Prostate gland (tissue), 2 donors: ENCODE data around the gene ZGPAT. TPM values are rescaled to one million over a fixed set of nuclear protein-coding genes. Genes with fewer than 3 reads are reported as not detected.

Experiments
- DNase-seq: peaks from one replicate; pipeline ENCODE4 v3.0.0-alpha.2; 2019; ENCODE audit warnings: low spot score
- H3K27ac ChIP-seq, 2 donors: fragments of 200-600 bp; sonication (generic); 2 replicates each; pipeline ENCODE4 v1.5.1; 2017 to 2019
- H3K27me3 ChIP-seq: fragments of 200-600 bp; sonication (generic); replicated peaks from 2 replicates; pipeline ENCODE4 v1.5.1; 2019; ENCODE audit not compliant: insufficient read depth
- H3K36me3 ChIP-seq, 2 donors: fragments of 200-600 bp; sonication (generic); 1 replicate in 1 of 2; 2 replicates in 1 of 2; pipeline versions ENCODE4 v1.5.1 to v1.8.1; 2017 to 2019
- H3K4me1 ChIP-seq: fragments of 200-600 bp; sonication (generic); replicated peaks from 2 replicates; pipeline ENCODE4 v1.5.1; 2019
- H3K4me3 ChIP-seq, 2 donors: fragments of 200-600 bp; sonication (generic); 2 replicates each; pipeline ENCODE4 v1.5.1; 2017 to 2019
- H3K9me3 ChIP-seq: fragments of 200-600 bp; sonication (generic); 2 replicates; pipeline ENCODE4 v1.5.1; 2017
- CTCF ChIP-seq, 4 experiments: fragments of 200-600 bp in 2 of 4; fragments of 450-650 bp in 2 of 4; sonication (generic) in 2 of 4; IDR thresholded peaks; 1 replicate in 3 of 4; 2 replicates in 1 of 4; pipeline ENCODE4 v1.5.1; 2016 to 2019; ENCODE audit warnings: antibody characterized with exemption in 4 of 4, mild to moderate bottlenecking in 2 of 4, moderate library complexity in 2 of 4
- POLR2A ChIP-seq: fragments of 450-650 bp; IDR thresholded peaks from one replicate; pipeline ENCODE4 v1.6.1; 2016; ENCODE audit warnings: antibody characterized with exemption, mild to moderate bottlenecking
- POLR2AphosphoS5 ChIP-seq: sonication (generic); formaldehyde crosslinking; IDR thresholded peaks from one replicate; pipeline ENCODE4 v1.6.1; 2017; ENCODE audit warnings: antibody characterized with exemption
- WGBS: methylation state at CpG from one replicate; pipeline ENCODE4 v1.1.5; 2018; 5-methylcytosine and 5-hydroxymethylcytosine counted together
- intact Hi-C: fragments of 100-400 bp; cut with DNase I; formaldehyde crosslinking; loops from one replicate; pipeline ENCODE4 v1.14.2; 2022
- total RNA-seq, 2 donors: library from RNA; depleted of rRNA; stranded (reverse); fragments of >200 nt; gene quantifications; one replicate each; pipeline ENCODE4 v1.1.0, GENCODE V29; 2016

Gene ZGPAT
- total RNA-seq, 2 donors from 2014 or later, result 29.3 to 55.5 TPM

DNA sequence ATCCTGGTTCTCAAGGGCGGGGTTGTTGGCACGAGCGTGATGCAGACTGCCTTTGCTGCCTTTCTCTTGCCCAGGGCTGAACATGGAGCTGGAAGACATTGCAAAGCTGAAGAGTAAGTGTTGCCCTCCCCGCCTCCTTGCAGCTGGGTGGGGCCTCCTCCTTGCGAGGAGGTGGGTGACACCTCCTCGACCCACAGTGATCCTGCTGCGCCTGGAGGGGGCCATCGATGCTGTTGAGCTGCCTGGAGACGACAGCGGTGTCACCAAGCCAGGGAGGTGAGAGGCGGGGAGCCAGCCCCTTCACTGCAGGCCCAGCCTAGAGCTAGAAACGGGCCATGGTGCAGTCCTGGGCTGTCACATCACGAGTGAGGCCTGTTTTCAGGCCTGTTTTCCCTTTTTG is 29.8 kb upstream of the ZGPAT start:
- 84% methylated on average over 13 of the region's 13 CpGs for WGBS
- H3K36me3 ChIP-seq, result no peaks in the 10 kb centered on the region
- H3K4me3 ChIP-seq, result no peak overlapping the region
- H3K27ac ChIP-seq, result no peak overlapping the region
- no peak for DNase-seq
- no peaks in the 10 kb centered on the region for H3K4me1 ChIP-seq
- intact Hi-C loops, result no loop called here
- no peaks in the 10 kb centered on the region for H3K27me3 ChIP-seq
- no peak for TF ChIP-seq POLR2A
- no peak for TF ChIP-seq CTCF (IDR thresholded peaks at IDR 0.05)
- TF ChIP-seq POLR2AphosphoS5, result no peak
- H3K9me3 ChIP-seq, result no peaks in the 10 kb centered on the region

GRCh38 chr20:63678667-63679465 is 29.0 kb upstream of the ZGPAT start:
- Histone ChIP-seq H3K9me3 (no peaks in the 10 kb centered on the region), H3K27me3 (no peaks in the 10 kb centered on the region), H3K27ac (no peak overlapping the region), H3K36me3 (no peaks in the 10 kb centered on the region), H3K4me3 (no peak overlapping the region), H3K4me1 (no peaks in the 10 kb centered on the region)
- TF ChIP-seq POLR2AphosphoS5 (no peak), POLR2A (no peak), CTCF (IDR thresholded peaks at IDR 0.05) (no peak)
- intact Hi-C loops, result no loop called here
- DNase-seq, result no peak
- 87% methylated on average over 35 of the region's 38 CpGs for WGBS

DNA sequence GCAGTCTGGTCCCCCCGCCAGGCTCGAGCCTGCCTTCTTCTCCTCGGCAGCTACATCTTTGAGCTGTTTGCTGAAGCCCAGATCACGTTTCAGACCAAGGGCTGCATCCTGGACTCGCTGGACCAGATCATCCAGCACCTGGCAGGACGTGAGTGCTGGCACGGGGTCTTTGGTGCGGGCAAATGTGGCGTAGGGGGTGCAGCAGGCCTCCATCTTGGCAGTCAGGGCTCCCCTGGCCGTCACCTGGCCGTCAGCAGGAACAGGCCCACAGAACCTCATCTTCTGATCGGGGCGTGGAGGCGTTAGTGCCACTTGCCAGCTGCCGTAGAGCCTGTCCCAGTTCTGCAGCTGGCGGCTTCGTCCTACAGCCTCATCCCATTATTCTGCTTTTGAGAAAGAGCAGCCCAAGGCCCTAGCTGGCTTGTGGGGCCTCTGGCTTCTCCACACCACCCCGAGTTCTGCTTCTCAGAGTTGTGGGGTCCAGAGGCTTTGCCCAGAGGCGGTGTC is 28.0 kb upstream of the ZGPAT start:
- TF ChIP-seq POLR2A (no peak), CTCF (IDR thresholded peaks at IDR 0.05) (no peak), POLR2AphosphoS5 (no peak)
- no peaks in the 10 kb centered on the region for H3K36me3 ChIP-seq
- 74% methylated on average over 19 of the region's 19 CpGs for WGBS
- no peaks in the 10 kb centered on the region for H3K9me3 ChIP-seq
- H3K27ac ChIP-seq, result no peak overlapping the region
- intact Hi-C loops, result no loop called here
- H3K4me1 ChIP-seq, result no peaks in the 10 kb centered on the region
- no peak overlapping the region for H3K4me3 ChIP-seq
- DNase-seq, result no peak
- no peaks in the 10 kb centered on the region for H3K27me3 ChIP-seq

DNA sequence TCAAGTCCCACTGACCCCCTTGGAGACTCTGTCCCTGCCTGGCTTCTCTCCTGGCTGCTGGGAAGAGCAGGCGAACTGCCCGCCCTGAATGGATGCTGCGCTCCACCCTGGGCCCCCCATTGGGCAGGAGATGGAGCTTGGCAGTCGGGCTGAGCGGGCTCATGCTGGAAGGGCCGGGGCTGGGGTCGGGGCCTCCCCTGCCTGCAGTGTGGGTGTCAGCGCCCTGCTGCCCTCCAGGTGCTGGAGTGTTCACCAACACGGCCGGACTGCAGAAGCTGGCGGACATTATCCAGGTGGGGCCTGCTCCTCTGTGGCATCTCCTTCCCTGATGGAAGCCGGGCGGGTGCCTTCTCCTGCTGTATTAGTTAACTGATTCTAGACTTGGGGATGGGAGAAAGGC is 27.4 kb upstream of the ZGPAT start:
- Histone ChIP-seq H3K27me3 (no peaks in the 10 kb centered on the region), H3K27ac (no peak overlapping the region), H3K36me3 (no peaks in the 10 kb centered on the region), H3K9me3 (no peaks in the 10 kb centered on the region), H3K4me3 (no peak overlapping the region), H3K4me1 (no peaks in the 10 kb centered on the region)
- no peak for DNase-seq
- intact Hi-C loops, result no loop called here
- WGBS, result 98% methylated on average over 13 of the region's 13 CpGs
- TF ChIP-seq POLR2AphosphoS5 (no peak), POLR2A (no peak), CTCF (IDR thresholded peaks at IDR 0.05) (no peak)
